B cell (primary cell): ENCODE measurements around the gene NAA15.

Source experiments
- EZH2 ChIP-seq: IDR thresholded peaks from 2 replicates; pipeline ENCODE4 v1.6.1; 2012; ENCODE audit warnings: borderline replicate concordance, low read depth, mild to moderate bottlenecking, moderate library complexity, low read length; ENCODE audit not compliant: insufficient read depth, poor library complexity, severe bottlenecking
- TF ChIP-seq, protein P1 (sequence below): fragments of 200-600 bp; IDR thresholded peaks from one replicate; pipeline ENCODE4 v1.8.0; 2022; ENCODE audit warnings: antibody characterized with exemption, mild to moderate bottlenecking

DNA sequence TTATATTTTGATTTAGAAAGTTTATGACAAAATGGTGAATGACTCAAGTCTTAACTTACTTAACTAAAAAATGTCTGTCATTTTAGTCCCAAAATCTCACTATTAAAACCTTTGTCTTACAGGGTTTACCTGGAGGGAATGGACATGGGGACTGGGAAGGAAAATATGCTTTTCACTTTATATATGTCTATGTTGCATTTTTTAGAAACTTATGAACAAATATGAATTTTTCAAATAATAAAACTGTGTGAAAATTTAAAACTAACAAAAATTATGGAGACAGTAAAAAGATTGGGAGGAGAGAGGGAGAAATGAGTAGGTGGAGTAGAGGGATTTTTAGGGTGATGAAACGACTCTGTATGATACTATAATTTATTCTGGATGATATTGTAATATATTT lies 27.5 kb upstream of the NAA15 start:
- TF ChIP-seq, protein P1, sequence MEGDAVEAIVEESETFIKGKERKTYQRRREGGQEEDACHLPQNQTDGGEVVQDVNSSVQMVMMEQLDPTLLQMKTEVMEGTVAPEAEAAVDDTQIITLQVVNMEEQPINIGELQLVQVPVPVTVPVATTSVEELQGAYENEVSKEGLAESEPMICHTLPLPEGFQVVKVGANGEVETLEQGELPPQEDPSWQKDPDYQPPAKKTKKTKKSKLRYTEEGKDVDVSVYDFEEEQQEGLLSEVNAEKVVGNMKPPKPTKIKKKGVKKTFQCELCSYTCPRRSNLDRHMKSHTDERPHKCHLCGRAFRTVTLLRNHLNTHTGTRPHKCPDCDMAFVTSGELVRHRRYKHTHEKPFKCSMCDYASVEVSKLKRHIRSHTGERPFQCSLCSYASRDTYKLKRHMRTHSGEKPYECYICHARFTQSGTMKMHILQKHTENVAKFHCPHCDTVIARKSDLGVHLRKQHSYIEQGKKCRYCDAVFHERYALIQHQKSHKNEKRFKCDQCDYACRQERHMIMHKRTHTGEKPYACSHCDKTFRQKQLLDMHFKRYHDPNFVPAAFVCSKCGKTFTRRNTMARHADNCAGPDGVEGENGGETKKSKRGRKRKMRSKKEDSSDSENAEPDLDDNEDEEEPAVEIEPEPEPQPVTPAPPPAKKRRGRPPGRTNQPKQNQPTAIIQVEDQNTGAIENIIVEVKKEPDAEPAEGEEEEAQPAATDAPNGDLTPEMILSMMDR = no peak
- no peak for TF ChIP-seq EZH2
